CD14-positive monocyte (primary cell): ENCODE data around the gene RGS11. TPM values are rescaled to one million over a fixed set of nuclear protein-coding genes. Genes with fewer than 3 reads are reported as not detected.

Source experiments
- DNase-seq, 3 donors: peaks; one replicate each; pipeline ENCODE4 v3.0.0-alpha.2; 2011 to 2022
- H2AFZ ChIP-seq: 2 replicates; pipeline ENCODE4 v1.6.0; 2012; ENCODE audit warnings: mild to moderate bottlenecking, low read depth, low read length, inconsistent platforms; ENCODE audit not compliant: insufficient read depth, poor library complexity, severe bottlenecking
- H3K27ac ChIP-seq, 2 donors: 1 replicate in 1 of 2; 2 replicates in 1 of 2; pipeline ENCODE4 v1.5.1; 2012 to 2013; ENCODE audit warnings: low read length in 2 of 2, control low read depth in 1 of 2, inconsistent platforms in 1 of 2, low read depth in 1 of 2, mild to moderate bottlenecking in 1 of 2
- H3K27me3 ChIP-seq, 2 donors: one replicate each; pipeline versions ENCODE4 v1.6.0 to v1.6.1; 2011 to 2013; ENCODE audit warnings: low read length in 2 of 2; ENCODE audit not compliant: control insufficient read depth in 2 of 2, insufficient read depth in 2 of 2
- H3K36me3 ChIP-seq, 2 donors: replicated peaks in 1 of 2; 1 replicate in 1 of 2; 2 replicates in 1 of 2; pipeline versions ENCODE4 v1.5.1 to v1.6.1; 2012 to 2013; ENCODE audit warnings: low read length in 2 of 2, control low read depth in 1 of 2, inconsistent platforms in 1 of 2, mild to moderate bottlenecking in 1 of 2; ENCODE audit not compliant: insufficient read depth in 2 of 2, control insufficient read depth in 1 of 2
- H3K4me1 ChIP-seq, 2 donors: 1 replicate in 1 of 2; 2 replicates in 1 of 2; pipeline versions ENCODE4 v1.5.1 to v1.6.1; 2012 to 2013; ENCODE audit warnings: low read length in 2 of 2, control low read depth in 1 of 2, inconsistent platforms in 1 of 2, mild to moderate bottlenecking in 1 of 2, moderate library complexity in 1 of 2; ENCODE audit not compliant: insufficient read depth in 2 of 2, control insufficient read depth in 1 of 2
- H3K4me2 ChIP-seq: replicated peaks from 2 replicates; pipeline ENCODE3; 2012; ENCODE audit warnings: low read length, moderate library complexity, mild to moderate bottlenecking; ENCODE audit not compliant: poor library complexity, severe bottlenecking; ENCODE audit errors: extremely low read depth
- H3K4me3 ChIP-seq, 3 experiments: fragments of 200-600 bp in 1 of 3; sonication (generic) in 1 of 3; replicated peaks in 1 of 3; 1 replicate in 2 of 3; 2 replicates in 1 of 3; pipeline ENCODE4 v1.5.1; 2011 to 2013; ENCODE audit warnings: low read length in 3 of 3, mild to moderate bottlenecking in 3 of 3, control low read depth in 2 of 3, low read depth in 2 of 3, inconsistent platforms in 1 of 3, moderate library complexity in 1 of 3
- H3K79me2 ChIP-seq: 2 replicates; pipeline ENCODE4 v1.6.0; 2012; ENCODE audit warnings: mild to moderate bottlenecking, control low read depth, inconsistent platforms, low read length, moderate library complexity; ENCODE audit not compliant: insufficient read depth
- H3K9ac ChIP-seq: 2 replicates; pipeline ENCODE4 v1.6.0; 2017; ENCODE audit warnings: low read length, mild to moderate bottlenecking; ENCODE audit not compliant: insufficient read depth, poor library complexity, severe bottlenecking
- H3K9me3 ChIP-seq, 2 donors: replicated peaks in 1 of 2; 1 replicate in 1 of 2; 2 replicates in 1 of 2; pipeline versions ENCODE4 v1.5.1 to v1.6.1; 2012 to 2013; ENCODE audit warnings: low read length in 2 of 2, control low read depth in 1 of 2; ENCODE audit not compliant: control insufficient read depth in 1 of 2, insufficient read depth in 1 of 2
- H4K20me1 ChIP-seq: 2 replicates; pipeline ENCODE4 v1.6.0; 2012; ENCODE audit warnings: mild to moderate bottlenecking, low read length, control low read depth, moderate library complexity; ENCODE audit not compliant: insufficient read depth
- H3K27ac Mint-ChIP-seq, 7 donors: one replicate each; pipeline ENCODE4 v1.8.0; 2020; ENCODE audit warnings: mild to moderate bottlenecking in 7 of 7, mixed read lengths in 7 of 7, moderate library complexity in 6 of 7, inconsistent platforms in 2 of 7
- H3K27me3 Mint-ChIP-seq, 3 donors: one replicate each; pipeline ENCODE4 v1.8.0; 2021 to 2022; ENCODE audit warnings: low read depth in 3 of 3, mild to moderate bottlenecking in 3 of 3, mixed read lengths in 3 of 3, moderate library complexity in 3 of 3, inconsistent platforms in 1 of 3
- H3K36me3 Mint-ChIP-seq, 2 donors: one replicate each; pipeline ENCODE4 v1.8.0; 2020; ENCODE audit warnings: mixed read lengths in 2 of 2, inconsistent platforms in 1 of 2, mild to moderate bottlenecking in 1 of 2
- H3K4me1 Mint-ChIP-seq: one replicate; pipeline ENCODE4 v1.8.0; 2020; ENCODE audit warnings: mild to moderate bottlenecking, mixed read lengths
- H3K4me3 Mint-ChIP-seq, 2 donors: one replicate each; pipeline ENCODE4 v1.8.0; 2020; ENCODE audit warnings: mild to moderate bottlenecking in 2 of 2, mixed read lengths in 2 of 2, moderate library complexity in 1 of 2
- H3K9me3 Mint-ChIP-seq, 7 donors: one replicate each; pipeline ENCODE4 v1.8.0; 2020 to 2022; ENCODE audit warnings: mixed read lengths in 7 of 7, mild to moderate bottlenecking in 6 of 7, moderate library complexity in 6 of 7, inconsistent platforms in 2 of 7
- WGBS: methylation state at CpG from one replicate; pipeline ENCODE4 v1.1.5; 2013; ENCODE audit warnings: missing lambda C conversion rate; ENCODE audit not compliant: insufficient coverage; 5-methylcytosine and 5-hydroxymethylcytosine counted together
- intact Hi-C, 2 donors: fragments of 100-400 bp; cut with micrococcal nuclease; formaldehyde crosslinking; loops; one replicate each; pipeline versions ENCODE4 v1.15.0 to v1.15.1; 2023
- polyA plus RNA-seq, 3 donors: library from polyadenylated mRNA; depleted of rRNA in 1 of 3; unstranded in 2 of 3; stranded (reverse) in 1 of 3; fragments of 300-500 nt in 2 of 3; fragments of >200 nt in 1 of 3; fragmentation: Illumina TruSeq in 2 of 3; gene quantifications; 1 replicate in 2 of 3; 2 replicates in 1 of 3; pipeline ENCODE4 v1.2.3, GENCODE V29; 2012 to 2021
- TF ChIP-seq, protein P1 (sequence below): fragments of 200-600 bp; IDR thresholded peaks from one replicate; pipeline ENCODE4 v1.8.0; 2022; ENCODE audit warnings: antibody characterized with exemption, mild to moderate bottlenecking

Gene RGS11
- polyA plus RNA-seq, 3 donors: 0.07 TPM; not detected in 2

DNA sequence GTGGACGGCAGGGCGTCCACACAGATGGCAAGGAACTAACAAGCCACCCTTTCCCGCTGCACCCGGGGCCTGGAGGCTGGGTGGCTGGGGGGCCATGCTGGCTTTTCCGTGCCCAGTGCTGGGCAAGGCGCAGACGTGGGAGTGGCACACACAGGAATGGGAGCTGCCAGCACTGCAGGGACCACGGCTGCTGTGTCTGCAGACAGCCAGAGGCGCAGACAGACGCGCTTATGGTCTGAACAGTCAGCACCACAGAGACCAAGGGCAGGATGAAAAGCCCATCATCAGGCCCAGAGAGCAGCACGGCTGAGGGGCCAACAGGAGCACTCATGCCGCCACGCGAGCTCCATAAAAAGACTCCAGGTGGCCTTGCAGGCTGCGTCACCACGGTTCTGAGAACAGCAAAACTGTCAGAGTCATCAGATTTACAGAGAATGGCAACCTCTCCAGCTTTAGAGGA, 31.2 kb upstream of the RGS11 start:
- Mint-ChIP-seq H3K4me1 (no peaks in the 10 kb centered on the region), H3K36me3 (peaks cover 66 to 96% of the 10 kb centered on the region in 2 donors), H3K9me3 (no peaks in the 10 kb centered on the region), H3K27ac (peak overlapping the region in 2 of 7 donors; percentile 69 to 71), H3K4me3 (no peak overlapping the region), H3K27me3 (peaks cover 0 to 1% (median 0%) of the 10 kb centered on the region in 3 donors)
- 99% methylated on average over 12 of the region's 17 CpGs for WGBS
- Histone ChIP-seq H4K20me1 (peaks cover 6% of the 10 kb centered on the region), H3K9ac (no peak overlapping the region), H2AFZ (no peak overlapping the region), H3K79me2 (peaks cover 4% of the 10 kb centered on the region), H3K4me2 (no peak overlapping the region), H3K27ac (no peak overlapping the region), H3K9me3 (no peaks in the 10 kb centered on the region), H3K4me1 (no peaks in the 10 kb centered on the region), H3K36me3 (peaks cover 67 to 87% of the 10 kb centered on the region in 2 donors), H3K4me3 (no peak overlapping the region), H3K27me3 (no peaks in the 10 kb centered on the region)
- intact Hi-C loops: no loop called here
- no peak for DNase-seq
- TF ChIP-seq, protein P1, sequence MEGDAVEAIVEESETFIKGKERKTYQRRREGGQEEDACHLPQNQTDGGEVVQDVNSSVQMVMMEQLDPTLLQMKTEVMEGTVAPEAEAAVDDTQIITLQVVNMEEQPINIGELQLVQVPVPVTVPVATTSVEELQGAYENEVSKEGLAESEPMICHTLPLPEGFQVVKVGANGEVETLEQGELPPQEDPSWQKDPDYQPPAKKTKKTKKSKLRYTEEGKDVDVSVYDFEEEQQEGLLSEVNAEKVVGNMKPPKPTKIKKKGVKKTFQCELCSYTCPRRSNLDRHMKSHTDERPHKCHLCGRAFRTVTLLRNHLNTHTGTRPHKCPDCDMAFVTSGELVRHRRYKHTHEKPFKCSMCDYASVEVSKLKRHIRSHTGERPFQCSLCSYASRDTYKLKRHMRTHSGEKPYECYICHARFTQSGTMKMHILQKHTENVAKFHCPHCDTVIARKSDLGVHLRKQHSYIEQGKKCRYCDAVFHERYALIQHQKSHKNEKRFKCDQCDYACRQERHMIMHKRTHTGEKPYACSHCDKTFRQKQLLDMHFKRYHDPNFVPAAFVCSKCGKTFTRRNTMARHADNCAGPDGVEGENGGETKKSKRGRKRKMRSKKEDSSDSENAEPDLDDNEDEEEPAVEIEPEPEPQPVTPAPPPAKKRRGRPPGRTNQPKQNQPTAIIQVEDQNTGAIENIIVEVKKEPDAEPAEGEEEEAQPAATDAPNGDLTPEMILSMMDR: no peak

DNA sequence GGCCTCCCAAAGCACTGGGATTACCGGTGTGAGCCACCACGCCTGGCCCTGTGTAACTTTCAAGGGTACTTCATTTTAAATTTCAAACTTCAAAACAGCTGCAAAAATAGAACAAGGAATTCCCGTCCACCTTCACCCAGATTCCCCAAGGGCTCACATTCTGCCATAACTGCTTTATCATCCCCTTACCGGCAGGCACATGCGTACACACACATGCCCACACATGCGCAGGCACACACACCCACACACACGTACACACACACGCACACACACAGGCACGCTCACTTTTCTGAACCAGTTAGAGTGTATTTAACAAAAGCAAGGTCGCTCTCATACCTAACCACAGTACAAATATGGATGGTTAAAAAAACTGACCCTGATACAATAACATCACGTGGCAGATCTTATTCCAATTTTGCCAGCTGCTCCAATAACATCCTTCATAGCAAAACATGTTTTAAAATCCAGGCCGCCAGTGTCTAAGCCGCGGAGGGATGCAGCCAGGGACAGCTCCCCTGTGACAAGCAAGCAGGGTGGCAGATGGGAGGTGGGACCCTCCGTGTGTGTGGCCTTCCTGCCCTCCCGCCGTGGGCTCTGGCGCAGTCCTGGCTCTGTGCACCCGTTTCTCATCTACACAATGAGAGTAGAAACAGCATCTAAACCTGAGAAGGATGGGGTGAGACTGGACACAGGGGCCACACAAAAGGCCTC, 30.3 kb upstream of the RGS11 start:
- Histone ChIP-seq H2AFZ (no peak overlapping the region), H3K4me2 (no peak overlapping the region), H3K4me1 (no peaks in the 10 kb centered on the region), H3K27me3 (no peaks in the 10 kb centered on the region), H4K20me1 (peaks cover 6% of the 10 kb centered on the region), H3K9ac (no peak overlapping the region), H3K4me3 (no peak overlapping the region), H3K79me2 (no peaks in the 10 kb centered on the region), H3K27ac (no peak overlapping the region), H3K9me3 (no peaks in the 10 kb centered on the region), H3K36me3 (peaks cover 66 to 87% of the 10 kb centered on the region in 2 donors)
- H3K36me3 Mint-ChIP-seq: peaks cover 63 to 94% of the 10 kb centered on the region in 2 donors
- DNase-seq: no peak
- H3K27ac Mint-ChIP-seq: peak overlapping the region in 1 of 7 donors; percentile 55
- WGBS: 97% methylated on average over 3 of the region's 19 CpGs
- no peak overlapping the region for H3K4me3 Mint-ChIP-seq
- intact Hi-C loops: no loop called here
- no peaks in the 10 kb centered on the region for H3K9me3 Mint-ChIP-seq
- TF ChIP-seq, protein P1: no peak
- no peaks in the 10 kb centered on the region for H3K4me1 Mint-ChIP-seq
- H3K27me3 Mint-ChIP-seq: peaks cover 0 to 1% (median 0%) of the 10 kb centered on the region in 3 donors
